Fibroblast of lung (primary cell): ENCODE measurements around the gene LAMB3. TPM values are rescaled to one million over a fixed set of nuclear protein-coding genes. Genes with fewer than 3 reads are reported as not detected.

Experiments
- DNase-seq, 2 donors: peaks; one replicate each; pipeline versions ENCODE4 v3.0.0 to v3.0.0-alpha.2; 2010; ENCODE audit warnings: low read depth in 2 of 2
- H2AFZ ChIP-seq: 2 replicates; pipeline ENCODE4 v1.5.1; 2012; ENCODE audit warnings: low read length, control low read depth, inconsistent platforms
- H3K27ac ChIP-seq: 2 replicates; pipeline ENCODE4 v1.5.1; 2011; ENCODE audit warnings: low read length, control low read depth; ENCODE audit not compliant: insufficient read depth
- H3K27me3 ChIP-seq: 2 replicates; pipeline ENCODE4 v1.5.1; 2011; ENCODE audit warnings: mild to moderate bottlenecking, low read length; ENCODE audit not compliant: control insufficient read depth, insufficient read depth
- H3K36me3 ChIP-seq: 2 replicates; pipeline ENCODE4 v1.5.1; 2011; ENCODE audit warnings: low read length; ENCODE audit not compliant: control insufficient read depth, insufficient read depth
- H3K4me1 ChIP-seq: 2 replicates; pipeline ENCODE4 v1.5.1; 2011; ENCODE audit warnings: low read length; ENCODE audit not compliant: control insufficient read depth, insufficient read depth; ENCODE audit errors: extremely low read depth
- H3K4me2 ChIP-seq: 2 replicates; pipeline ENCODE4 v1.5.1; 2011; ENCODE audit warnings: low read length, control low read depth; ENCODE audit not compliant: insufficient read depth; ENCODE audit errors: extremely low read depth
- H3K4me3 ChIP-seq, 4 experiments: fragments of 200-600 bp in 1 of 4; sonication (generic) in 1 of 4; replicated peaks in 1 of 4; 2 replicates each; pipeline ENCODE4 v1.5.1; 2011 to 2016; ENCODE audit warnings: low read length in 4 of 4, low read depth in 3 of 4, mild to moderate bottlenecking in 3 of 4, control low read depth in 2 of 4, inconsistent platforms in 1 of 4, mixed read lengths in 1 of 4; ENCODE audit not compliant: insufficient read depth in 1 of 4; ENCODE audit errors: control extremely low read depth in 1 of 4
- H3K79me2 ChIP-seq: 2 replicates; pipeline ENCODE4 v1.5.1; 2012; ENCODE audit warnings: mild to moderate bottlenecking, low read length, inconsistent platforms; ENCODE audit not compliant: control insufficient read depth, insufficient read depth
- H3K9ac ChIP-seq: 2 replicates; pipeline ENCODE4 v1.5.1; 2011; ENCODE audit warnings: mild to moderate bottlenecking, low read length, control low read depth; ENCODE audit not compliant: insufficient read depth
- H3K9me3 ChIP-seq: 2 replicates; pipeline ENCODE4 v1.5.1; 2012; ENCODE audit warnings: low read depth, low read length; ENCODE audit not compliant: control insufficient read depth, insufficient read depth
- H4K20me1 ChIP-seq: 2 replicates; pipeline ENCODE4 v1.5.1; 2011; ENCODE audit warnings: low read length; ENCODE audit not compliant: control insufficient read depth, insufficient read depth; ENCODE audit errors: extremely low read depth
- EZH2 ChIP-seq: IDR thresholded peaks from 2 replicates; pipeline ENCODE4 v1.5.1; 2012; ENCODE audit warnings: low read length, control low read depth, mild to moderate bottlenecking; ENCODE audit errors: missing control alignments
- polyA plus RNA-seq, 2 donors: library from polyadenylated mRNA; depleted of rRNA in 1 of 2; stranded (reverse) in 1 of 2; unstranded in 1 of 2; fragments of >200 nt; gene quantifications; 2 replicates each; pipeline ENCODE4 v1.2.1, GENCODE V29; 2011 to 2012; ENCODE audit warnings: missing spikeins in 1 of 2
- total RNA-seq: library from RNA; depleted of rRNA; stranded (reverse); fragments of >200 nt; gene quantifications from 2 replicates; pipeline ENCODE4 v1.2.1, GENCODE V29; 2014
- TF ChIP-seq, protein P1 (sequence below), 2 donors: IDR thresholded peaks in 1 of 2; conservative IDR thresholded peaks in 1 of 2; 1 replicate in 1 of 2; 2 replicates in 1 of 2; pipeline ENCODE4 v1.5.1; 2011 to 2012; ENCODE audit warnings: low read length in 2 of 2, control low read depth in 1 of 2, inconsistent platforms in 1 of 2, low read depth in 1 of 2, mild to moderate bottlenecking in 1 of 2

LAMB3 gene
- total and polyA plus RNA-seq, 2 donors (not counting 1 experiment from before 2014, with no cell fraction given): 4.1 to 23.3 TPM

DNA sequence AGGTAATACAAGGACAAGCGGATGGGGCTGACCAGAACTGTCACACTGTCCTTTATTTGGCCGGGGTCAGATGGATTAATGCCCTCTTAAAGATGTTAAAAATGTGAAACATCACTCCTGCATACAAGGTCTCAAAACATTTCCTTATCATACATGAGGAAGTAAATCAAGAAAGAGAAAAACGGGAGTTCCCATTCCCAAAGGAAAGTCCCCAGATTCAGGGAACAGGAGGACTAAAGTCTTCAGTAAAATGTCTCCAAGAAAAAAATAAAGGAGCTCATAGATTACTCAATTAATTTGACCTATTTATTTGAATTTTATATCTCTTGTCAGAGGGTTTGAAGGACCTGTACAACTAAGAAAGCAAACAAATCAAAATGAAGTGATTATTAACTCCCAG is 39.0 kb upstream of the LAMB3 start:
- DNase-seq: no peak
- Histone ChIP-seq H3K27ac (no peak overlapping the region), H3K36me3 (no peaks in the 10 kb centered on the region), H3K79me2 (no peaks in the 10 kb centered on the region), H3K4me3 (no peak overlapping the region), H3K9me3 (no peaks in the 10 kb centered on the region), H3K4me1 (peaks cover 7% of the 10 kb centered on the region), H4K20me1 (no peaks in the 10 kb centered on the region), H2AFZ (no peak overlapping the region), H3K4me2 (no peak overlapping the region), H3K27me3 (no peaks in the 10 kb centered on the region), H3K9ac (no peak overlapping the region)
- TF ChIP-seq EZH2: no peak
- TF ChIP-seq, protein P1, sequence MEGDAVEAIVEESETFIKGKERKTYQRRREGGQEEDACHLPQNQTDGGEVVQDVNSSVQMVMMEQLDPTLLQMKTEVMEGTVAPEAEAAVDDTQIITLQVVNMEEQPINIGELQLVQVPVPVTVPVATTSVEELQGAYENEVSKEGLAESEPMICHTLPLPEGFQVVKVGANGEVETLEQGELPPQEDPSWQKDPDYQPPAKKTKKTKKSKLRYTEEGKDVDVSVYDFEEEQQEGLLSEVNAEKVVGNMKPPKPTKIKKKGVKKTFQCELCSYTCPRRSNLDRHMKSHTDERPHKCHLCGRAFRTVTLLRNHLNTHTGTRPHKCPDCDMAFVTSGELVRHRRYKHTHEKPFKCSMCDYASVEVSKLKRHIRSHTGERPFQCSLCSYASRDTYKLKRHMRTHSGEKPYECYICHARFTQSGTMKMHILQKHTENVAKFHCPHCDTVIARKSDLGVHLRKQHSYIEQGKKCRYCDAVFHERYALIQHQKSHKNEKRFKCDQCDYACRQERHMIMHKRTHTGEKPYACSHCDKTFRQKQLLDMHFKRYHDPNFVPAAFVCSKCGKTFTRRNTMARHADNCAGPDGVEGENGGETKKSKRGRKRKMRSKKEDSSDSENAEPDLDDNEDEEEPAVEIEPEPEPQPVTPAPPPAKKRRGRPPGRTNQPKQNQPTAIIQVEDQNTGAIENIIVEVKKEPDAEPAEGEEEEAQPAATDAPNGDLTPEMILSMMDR (conservative IDR thresholded peaks at IDR 0.05 in 1 of 2, IDR thresholded peaks at IDR 0.05 in 1 of 2; ENCODE audit: low read depth in 1 of 2, low read length in 2 of 2): no peak

DNA sequence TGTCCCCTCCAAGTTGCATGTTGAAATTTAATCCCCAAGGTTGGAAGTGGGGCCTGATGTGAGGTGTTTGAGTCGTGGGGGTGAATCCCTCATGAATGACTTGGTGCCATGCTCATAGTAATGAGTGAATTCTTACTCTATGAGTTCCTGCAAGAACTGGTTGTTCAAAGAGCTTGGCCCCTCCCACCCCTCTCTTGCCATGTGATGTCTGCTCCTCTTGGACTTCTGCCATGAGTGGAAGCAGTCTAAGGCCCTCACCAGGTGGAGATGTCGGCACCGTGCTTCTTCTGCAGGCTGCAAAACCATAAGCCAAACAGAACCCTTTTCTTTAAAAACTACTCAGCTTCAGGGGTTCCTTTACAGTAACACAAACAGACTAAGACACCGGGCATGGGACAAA is 37.3 kb upstream of the LAMB3 start:
- peaks cover 7% of the 10 kb centered on the region for H3K4me1 ChIP-seq
- H3K79me2 ChIP-seq: no peaks in the 10 kb centered on the region
- no peak overlapping the region for H3K27ac ChIP-seq
- H2AFZ ChIP-seq: no peak overlapping the region
- TF ChIP-seq EZH2: no peak
- TF ChIP-seq, protein P1 (conservative IDR thresholded peaks at IDR 0.05 in 1 of 2, IDR thresholded peaks at IDR 0.05 in 1 of 2; ENCODE audit: low read depth in 1 of 2, low read length in 2 of 2): no peak
- DNase-seq: no peak
- H4K20me1 ChIP-seq: no peaks in the 10 kb centered on the region
- H3K36me3 ChIP-seq: no peaks in the 10 kb centered on the region
- H3K4me2 ChIP-seq: no peak overlapping the region
- H3K9me3 ChIP-seq: no peaks in the 10 kb centered on the region
- H3K27me3 ChIP-seq: no peaks in the 10 kb centered on the region
- no peak overlapping the region for H3K9ac ChIP-seq
- H3K4me3 ChIP-seq: no peak overlapping the region

DNA sequence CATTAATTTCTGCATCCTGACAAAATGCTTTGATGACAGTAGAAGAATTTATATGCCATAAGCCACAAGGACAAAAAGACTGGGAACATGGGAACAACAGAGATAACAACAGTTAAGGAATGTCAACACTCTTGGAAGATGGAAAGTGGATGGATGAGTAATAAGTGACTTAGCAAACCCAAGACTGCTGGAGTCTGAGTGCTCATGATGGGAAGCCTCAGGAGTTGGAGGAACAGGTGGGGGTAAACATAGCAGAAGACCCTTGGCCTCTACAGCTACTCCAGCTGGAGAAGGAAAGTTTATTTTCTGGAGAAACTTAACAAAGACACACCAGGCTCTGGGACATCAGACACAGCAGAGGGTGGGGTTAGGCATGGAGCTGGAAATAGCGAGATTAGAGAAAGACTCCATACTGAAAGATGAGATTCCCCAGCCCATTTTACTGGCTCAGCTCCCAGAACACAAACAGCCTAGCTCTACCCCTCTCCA is 36.6 kb upstream of the LAMB3 start:
- Histone ChIP-seq H2AFZ (no peak overlapping the region), H3K79me2 (no peaks in the 10 kb centered on the region), H3K4me1 (peaks cover 7% of the 10 kb centered on the region), H3K9ac (no peak overlapping the region), H3K36me3 (no peaks in the 10 kb centered on the region), H3K27me3 (no peaks in the 10 kb centered on the region), H3K27ac (no peak overlapping the region), H3K4me2 (no peak overlapping the region), H3K9me3 (no peaks in the 10 kb centered on the region), H4K20me1 (no peaks in the 10 kb centered on the region), H3K4me3 (no peak overlapping the region)
- no peak for TF ChIP-seq EZH2
- TF ChIP-seq, protein P1 (conservative IDR thresholded peaks at IDR 0.05 in 1 of 2, IDR thresholded peaks at IDR 0.05 in 1 of 2; ENCODE audit: low read depth in 1 of 2, low read length in 2 of 2): no peak
- DNase-seq: peak; percentile 51 to 84
